ENCODE results near the gene BRD4. TPM values are rescaled to one million over a fixed set of nuclear protein-coding genes. Genes with fewer than 3 reads are reported as not detected.

The BRD4 gene
- total RNA-seq, 1 experiment from 2014 or later, result 144 TPM

DNA sequence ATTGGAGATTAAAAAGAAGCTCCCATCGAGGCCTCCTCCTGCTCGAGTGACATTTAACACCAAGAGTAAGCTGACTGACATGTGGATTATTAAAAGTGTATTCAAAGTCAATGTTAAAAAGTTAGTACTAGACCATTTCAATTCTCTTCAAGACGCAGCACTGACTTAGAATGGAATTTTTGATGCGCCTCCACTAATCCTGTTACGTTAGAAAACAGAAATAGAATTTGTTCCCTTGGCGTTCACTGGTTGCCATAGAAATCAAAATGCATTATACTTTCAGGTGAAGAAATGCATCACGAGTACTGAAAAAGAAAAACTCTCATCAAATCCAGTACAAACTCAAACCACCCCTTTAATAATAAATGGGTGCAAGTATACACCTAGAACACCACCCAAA, 42.2 kb downstream of the BRD4 start:
- H2AK5ac ChIP-seq (ENCODE audit: insufficient read length, low read length), result no peak overlapping the region
- TF ChIP-seq CTCF (conservative IDR thresholded peaks at IDR 0.05), result no peak
- no peak overlapping the region for H3K56ac ChIP-seq (ENCODE audit: insufficient read length, low read depth, low read length)
- H3K4me1 ChIP-seq (ENCODE audit: insufficient read depth, low read length), result peaks cover 26% of the 10 kb centered on the region
- peaks cover 5% of the 10 kb centered on the region for H4K20me1 ChIP-seq (ENCODE audit: control insufficient read depth, insufficient read depth, insufficient read length)
- H3K27ac ChIP-seq (ENCODE audit: insufficient read length, low read depth, low read length), result no peak overlapping the region
- Mint-ChIP-seq H3K36me3 (ENCODE audit: insufficient read depth in 1 of 3, low read depth in 3 of 3) (no peaks in the 10 kb centered on the region), H3K4me3 (no peak overlapping the region), H3K9me3 (no peaks in the 10 kb centered on the region), H3K27me3 (ENCODE audit: low read depth) (no peaks in the 10 kb centered on the region), H3K4me1 (peaks cover 75 to 82% of the 10 kb centered on the region in 2 experiments), H3K27ac (peak overlapping the region in 2 of 3 experiments; percentile 72 to 80; a peak in 2 of 7 replicates)
- no peak overlapping the region for H2BK12ac ChIP-seq (ENCODE audit: insufficient read length, low read depth, low read length)
- H2AFZ ChIP-seq (ENCODE audit: low read length), result no peak overlapping the region
- H3K18ac ChIP-seq (ENCODE audit: insufficient read length, low read depth, low read length), result no peak overlapping the region
- H2BK5ac ChIP-seq (ENCODE audit: insufficient read length, low read length), result no peak overlapping the region
- no peaks in the 10 kb centered on the region for H3K27me3 ChIP-seq (ENCODE audit: insufficient read depth, low read length)
- H3T11ph ChIP-seq (ENCODE audit: low read length), result no peak overlapping the region
- H4K91ac ChIP-seq (ENCODE audit: insufficient read length, low read depth, low read length), result no peak overlapping the region
- H3K23ac ChIP-seq (ENCODE audit: insufficient read length, low read depth, low read length), result no peak overlapping the region
- no peak overlapping the region for H4K8ac ChIP-seq (replicated peaks; ENCODE audit: insufficient read length, low read depth, low read length)
- DNase-seq, result no peak
- H2BK15ac ChIP-seq (ENCODE audit: low read depth, low read length), result no peak overlapping the region
- no peak overlapping the region for H2BK20ac ChIP-seq (ENCODE audit: low read depth, low read length, poor library complexity, severe bottlenecking)
- no peak overlapping the region for H3K14ac ChIP-seq (ENCODE audit: insufficient read depth, low read length)
- peaks cover 9% of the 10 kb centered on the region for H3K79me1 ChIP-seq (ENCODE audit: insufficient read depth, low read depth, low read length, poor library complexity, severe bottlenecking)
- no peaks in the 10 kb centered on the region for H3K23me2 ChIP-seq (ENCODE audit: insufficient read length, low read depth, low read length, poor library complexity, severe bottlenecking)
- H4K5ac ChIP-seq (ENCODE audit: insufficient read length, low read depth, low read length), result no peak overlapping the region
- WGBS (ENCODE audit: extremely low coverage, insufficient read length, low lambda C conversion rate), result no CpG with 5 or more reads among the region's 7 CpGs
- H3K9ac ChIP-seq (ENCODE audit: extremely low read depth, insufficient read length, low read length), result no peak overlapping the region
- no peak overlapping the region for H3K4me2 ChIP-seq (ENCODE audit: insufficient read depth, insufficient read length, low read length)
- no peaks in the 10 kb centered on the region for H3K9me3 ChIP-seq (ENCODE audit: control insufficient read depth, low read depth, low read length)
- H3K79me2 ChIP-seq (ENCODE audit: insufficient read depth, low read length), result peaks cover 86% of the 10 kb centered on the region
- H2BK120ac ChIP-seq (ENCODE audit: low read depth, low read length, poor library complexity, severe bottlenecking), result no peak overlapping the region
- no peak overlapping the region for H3K4ac ChIP-seq (ENCODE audit: low read depth, low read length)
